OCI-LY1 (cell line): ENCODE results near the gene ABO.
"Not testable (repeated sequence)": the region's sequence is repeated elsewhere in the genome, so short reads cannot be mapped to it uniquely, and the experiment has no call there.

Source experiments
- EZH2 ChIP-seq: fragments of 200-600 bp; sonication (generic), shearing (Covaris generic); IDR thresholded peaks from 2 replicates; pipeline ENCODE4 v1.8.0; 2017; ENCODE audit warnings: borderline replicate concordance, mixed run types, mild to moderate bottlenecking, antibody characterized with exemption, low read length, moderate library complexity, mixed read lengths
- TF ChIP-seq, protein P1 (sequence below): fragments of 200-600 bp; sonication (generic), shearing (Covaris generic); IDR thresholded peaks from 2 replicates; pipeline ENCODE4 v1.5.1; 2017; ENCODE audit warnings: mild to moderate bottlenecking, antibody characterized with exemption, low read length, moderate library complexity, mixed read lengths

DNA sequence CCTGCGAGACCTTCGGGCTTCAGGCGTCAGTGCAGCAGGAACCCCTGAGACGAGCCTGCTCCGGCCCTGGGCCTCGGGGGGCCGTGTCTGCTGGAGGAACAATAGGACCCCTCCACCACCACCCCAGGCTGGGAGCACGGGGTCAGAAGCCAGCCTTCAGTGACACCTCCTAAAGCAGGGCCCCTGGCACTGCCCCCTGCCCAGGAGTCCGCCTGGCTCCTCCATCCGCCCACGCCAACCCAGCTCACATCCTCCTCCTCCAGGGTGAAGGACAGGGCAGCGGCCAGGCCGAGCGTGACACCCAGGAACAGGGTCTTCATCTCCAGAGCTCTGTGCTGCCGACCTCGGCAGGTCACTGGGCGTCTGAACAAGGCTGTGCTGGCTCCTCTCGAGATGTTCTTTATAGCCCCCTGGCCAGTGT, 66.1 kb downstream of the ABO start, which contains the start of gene OBP2B:
- TF ChIP-seq, protein P1, sequence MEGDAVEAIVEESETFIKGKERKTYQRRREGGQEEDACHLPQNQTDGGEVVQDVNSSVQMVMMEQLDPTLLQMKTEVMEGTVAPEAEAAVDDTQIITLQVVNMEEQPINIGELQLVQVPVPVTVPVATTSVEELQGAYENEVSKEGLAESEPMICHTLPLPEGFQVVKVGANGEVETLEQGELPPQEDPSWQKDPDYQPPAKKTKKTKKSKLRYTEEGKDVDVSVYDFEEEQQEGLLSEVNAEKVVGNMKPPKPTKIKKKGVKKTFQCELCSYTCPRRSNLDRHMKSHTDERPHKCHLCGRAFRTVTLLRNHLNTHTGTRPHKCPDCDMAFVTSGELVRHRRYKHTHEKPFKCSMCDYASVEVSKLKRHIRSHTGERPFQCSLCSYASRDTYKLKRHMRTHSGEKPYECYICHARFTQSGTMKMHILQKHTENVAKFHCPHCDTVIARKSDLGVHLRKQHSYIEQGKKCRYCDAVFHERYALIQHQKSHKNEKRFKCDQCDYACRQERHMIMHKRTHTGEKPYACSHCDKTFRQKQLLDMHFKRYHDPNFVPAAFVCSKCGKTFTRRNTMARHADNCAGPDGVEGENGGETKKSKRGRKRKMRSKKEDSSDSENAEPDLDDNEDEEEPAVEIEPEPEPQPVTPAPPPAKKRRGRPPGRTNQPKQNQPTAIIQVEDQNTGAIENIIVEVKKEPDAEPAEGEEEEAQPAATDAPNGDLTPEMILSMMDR, result not testable (repeated sequence)
- not testable (repeated sequence) for TF ChIP-seq EZH2
